AG04449 (cell line): ENCODE results near the gene UVRAG.
A peak's percentile ranks its signal among the peaks of the same experiment; 100 is the strongest.

Experiments
- CTCF ChIA-PET: fragments of 350-600 bp; formaldehyde crosslinking; extraction: SDS; loops from one replicate; lab custom pipeline; 2021; ENCODE audit warnings: antibody characterized with exemption; lab: Yijun Ruan, JAX
- POLR2A ChIA-PET: fragments of 400-600, 350-600 bp; formaldehyde crosslinking; extraction: SDS; loops from one replicate; lab custom pipeline; 2020; ENCODE audit warnings: antibody characterized with exemption, inconsistent platforms; lab: Yijun Ruan, JAX
- DNase-seq: peaks from one replicate; pipeline ENCODE4 v3.0.0-alpha.2; 2010; ENCODE audit warnings: low read depth, low spot score
- H3K4me3 ChIP-seq: 2 replicates; pipeline ENCODE4 v1.5.1; 2011; ENCODE audit warnings: low read depth, mild to moderate bottlenecking, control low read depth, low read length
- TF ChIP-seq, protein P1 (sequence below): IDR thresholded peaks from one replicate; pipeline ENCODE4 v1.5.1; 2011; ENCODE audit warnings: mild to moderate bottlenecking, moderate library complexity, low read length, control low read depth, inconsistent platforms; ENCODE audit not compliant: insufficient read depth; ENCODE audit errors: missing control alignments

Gene UVRAG

DNA sequence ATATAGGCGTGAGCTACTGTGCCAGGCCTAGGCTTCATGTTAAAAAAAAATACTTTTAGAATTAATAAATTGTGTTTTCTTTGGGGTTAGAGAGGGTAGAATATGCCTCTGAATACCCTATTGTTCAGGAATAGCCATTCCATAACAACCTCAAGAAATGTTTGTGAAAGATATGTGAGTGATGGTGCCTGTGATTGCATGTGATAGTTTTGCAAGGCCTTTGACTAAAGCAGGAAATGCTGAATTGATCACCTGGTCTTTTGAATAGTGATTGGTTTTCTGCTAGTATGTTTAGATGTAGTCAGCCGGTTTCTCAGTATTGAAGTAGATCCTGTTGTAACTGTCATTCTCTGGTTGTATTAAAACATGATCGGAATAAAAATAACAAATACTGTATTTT, 73.4 kb downstream of the UVRAG start:
- CTCF ChIA-PET, result interaction anchor here (1.1 to 2.7 kb wide), 3 partner anchors 8 to 252 kb away, joined by 4 to 10 read pairs (median 4); no protein-coding TSS in a partner anchor

DNA sequence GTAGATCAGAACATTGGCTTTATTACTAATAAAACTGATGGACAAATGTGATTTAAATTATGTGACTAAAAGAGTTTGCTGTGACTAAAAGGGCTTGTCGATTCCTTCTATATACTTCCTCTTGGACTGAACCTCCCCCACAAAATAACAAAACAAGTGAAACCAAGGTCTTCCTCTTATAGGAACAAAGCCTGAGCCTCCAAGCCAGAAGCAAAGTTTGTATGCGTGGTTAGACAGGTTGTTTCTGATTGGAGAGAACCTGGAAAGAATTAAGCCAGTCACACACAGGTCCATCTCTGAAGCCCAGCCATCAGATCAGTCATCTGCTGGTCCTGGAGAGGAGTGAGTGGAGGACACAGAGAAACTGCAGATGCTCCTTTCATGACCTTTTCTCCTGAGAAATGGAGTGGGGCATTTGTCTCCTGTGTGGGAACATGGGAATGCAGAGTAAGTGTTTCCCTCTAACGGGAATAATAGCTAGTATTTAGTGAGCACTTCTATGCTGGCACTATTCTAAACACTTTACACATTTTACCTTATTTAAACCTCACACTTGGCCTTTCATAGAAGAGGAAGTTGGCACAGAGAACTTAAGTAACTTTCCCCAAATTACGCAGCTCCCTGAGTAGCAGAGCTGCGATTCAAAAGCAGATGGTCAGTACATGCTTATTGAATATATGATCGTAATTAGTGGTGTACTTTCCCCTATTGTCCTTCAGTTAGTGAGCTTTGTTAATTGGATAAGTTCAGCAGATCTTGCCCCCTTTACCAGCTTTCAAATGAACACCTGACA, 77.1 kb downstream of the UVRAG start:
- no peak for DNase-seq
- no peak overlapping the region for H3K4me3 ChIP-seq
- CTCF ChIA-PET, result interaction anchor here (1.8 to 14.8 kb wide), 6 partner anchors 25 to 429 kb away, joined by 5 to 157 read pairs (median 50); no protein-coding TSS in a partner anchor
- POLR2A ChIA-PET, result no interaction called here
- TF ChIP-seq, protein P1, sequence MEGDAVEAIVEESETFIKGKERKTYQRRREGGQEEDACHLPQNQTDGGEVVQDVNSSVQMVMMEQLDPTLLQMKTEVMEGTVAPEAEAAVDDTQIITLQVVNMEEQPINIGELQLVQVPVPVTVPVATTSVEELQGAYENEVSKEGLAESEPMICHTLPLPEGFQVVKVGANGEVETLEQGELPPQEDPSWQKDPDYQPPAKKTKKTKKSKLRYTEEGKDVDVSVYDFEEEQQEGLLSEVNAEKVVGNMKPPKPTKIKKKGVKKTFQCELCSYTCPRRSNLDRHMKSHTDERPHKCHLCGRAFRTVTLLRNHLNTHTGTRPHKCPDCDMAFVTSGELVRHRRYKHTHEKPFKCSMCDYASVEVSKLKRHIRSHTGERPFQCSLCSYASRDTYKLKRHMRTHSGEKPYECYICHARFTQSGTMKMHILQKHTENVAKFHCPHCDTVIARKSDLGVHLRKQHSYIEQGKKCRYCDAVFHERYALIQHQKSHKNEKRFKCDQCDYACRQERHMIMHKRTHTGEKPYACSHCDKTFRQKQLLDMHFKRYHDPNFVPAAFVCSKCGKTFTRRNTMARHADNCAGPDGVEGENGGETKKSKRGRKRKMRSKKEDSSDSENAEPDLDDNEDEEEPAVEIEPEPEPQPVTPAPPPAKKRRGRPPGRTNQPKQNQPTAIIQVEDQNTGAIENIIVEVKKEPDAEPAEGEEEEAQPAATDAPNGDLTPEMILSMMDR, result no peak

More for the DNA sequence above, 73.4 kb downstream of the UVRAG start:
- H3K4me3 ChIP-seq, result no peak overlapping the region
- TF ChIP-seq, protein P1, result no peak
- POLR2A ChIA-PET, result no interaction called here
- DNase-seq, result no peak

GRCh38 chr11:75893251-75893650, 78.2 kb downstream of the UVRAG start:
- no peak overlapping the region for H3K4me3 ChIP-seq
- TF ChIP-seq, protein P1, result no peak
- no peak for DNase-seq
- ChIA-PET POLR2A (no interaction called here), CTCF (interaction anchor here (0.7 to 14.8 kb wide), 7 partner anchors 90 to 428 kb away, joined by 3 to 157 read pairs (median 90); no protein-coding TSS in a partner anchor)

DNA sequence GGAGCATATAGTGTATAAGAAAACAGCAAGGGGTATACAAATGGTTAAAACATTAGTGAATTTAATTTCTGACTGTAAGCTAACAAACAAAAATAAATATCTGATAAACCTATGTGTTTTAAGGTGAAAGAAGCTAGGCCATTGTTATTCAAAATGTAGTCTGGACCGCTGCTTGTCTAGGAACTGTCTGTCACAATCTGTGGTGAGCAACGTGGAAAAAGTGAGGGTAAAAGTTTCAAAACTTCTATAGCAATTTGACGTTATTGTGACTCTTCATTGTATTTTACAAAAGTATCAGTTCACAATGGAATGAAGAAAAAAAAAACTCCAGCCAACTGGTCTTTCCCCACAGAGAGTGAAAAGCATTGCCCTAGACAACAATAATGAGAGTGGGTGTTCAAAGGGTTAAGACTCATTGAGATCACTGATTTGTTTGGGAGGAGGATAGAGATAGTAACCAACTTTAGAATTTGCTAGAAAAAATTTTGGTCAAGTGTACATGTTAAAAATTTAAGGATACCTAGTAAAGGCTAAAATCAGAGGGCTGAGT, 79.1 kb downstream of the UVRAG start:
- CTCF ChIA-PET, result interaction anchor here (1.0 to 14.8 kb wide), 7 partner anchors 9 to 427 kb away, joined by 3 to 157 read pairs (median 90); no protein-coding TSS in a partner anchor
- POLR2A ChIA-PET, result no interaction called here
- no peak for DNase-seq
- TF ChIP-seq, protein P1, result no peak
- no peak overlapping the region for H3K4me3 ChIP-seq

GRCh38 chr11:75896843-75897419, 81.9 kb downstream of the UVRAG start:
- no peak overlapping the region for H3K4me3 ChIP-seq
- TF ChIP-seq, protein P1, result peak; percentile 31
- CTCF ChIA-PET, result interaction anchor here (0.8 to 14.8 kb wide), 51 partner anchors 8 to 617 kb away, joined by 3 to 157 read pairs (median 4); no protein-coding TSS in a partner anchor
- POLR2A ChIA-PET, result no interaction called here
- DNase-seq, result peak; percentile 16
